Thymus (tissue), 11 donors: ENCODE measurements around the gene ESM1. TPM values are rescaled to one million over a fixed set of nuclear protein-coding genes. Genes with fewer than 3 reads are reported as not detected.

Experiments
- DNase-seq, 9 donors: peaks; one replicate each; pipeline ENCODE4 v3.0.0-alpha.2; 2013; ENCODE audit warnings: low spot score in 9 of 9, low read depth in 6 of 9, missing footprints in 1 of 9
- H3K27ac ChIP-seq, 2 donors: one replicate each; pipeline ENCODE4 v1.5.1; 2013; ENCODE audit warnings: control low read depth in 1 of 2, low read depth in 1 of 2, low read length in 1 of 2, mild to moderate bottlenecking in 1 of 2, moderate library complexity in 1 of 2
- H3K27me3 ChIP-seq, 2 donors: one replicate each; pipeline ENCODE4 v1.5.1; 2013; ENCODE audit warnings: low read length in 1 of 2; ENCODE audit not compliant: control insufficient read depth in 2 of 2, insufficient read depth in 1 of 2
- H3K36me3 ChIP-seq, 2 donors: one replicate each; pipeline ENCODE4 v1.5.1; 2013; ENCODE audit warnings: low read length in 1 of 2, mild to moderate bottlenecking in 1 of 2, moderate library complexity in 1 of 2; ENCODE audit not compliant: control insufficient read depth in 2 of 2, insufficient read depth in 2 of 2
- H3K4me1 ChIP-seq, 2 donors: one replicate each; pipeline ENCODE4 v1.5.1; 2013; ENCODE audit warnings: low read length in 2 of 2; ENCODE audit not compliant: control insufficient read depth in 2 of 2, insufficient read depth in 2 of 2
- H3K4me3 ChIP-seq, 2 donors: one replicate each; pipeline ENCODE4 v1.5.1; 2013; ENCODE audit warnings: low read length in 2 of 2, control low read depth in 1 of 2, mild to moderate bottlenecking in 1 of 2
- H3K9me3 ChIP-seq, 2 donors: one replicate each; pipeline ENCODE4 v1.5.1; 2013; ENCODE audit warnings: low read length in 1 of 2, mild to moderate bottlenecking in 1 of 2; ENCODE audit not compliant: control insufficient read depth in 2 of 2, insufficient read depth in 1 of 2
- WGBS: extraction: QIAGEN DNeasy Blood & Tissue Kit; methylation state at CpG from one replicate; pipeline ENCODE4 v1.1.7; 2013; 5-methylcytosine and 5-hydroxymethylcytosine counted together
- polyA plus RNA-seq: library from polyadenylated mRNA; stranded (reverse); fragments of 200-250 nt; gene quantifications from one replicate; pipeline ENCODE4 v1.2.3, GENCODE V29; 2013
- total RNA-seq: library from RNA; stranded (reverse); fragments of 120-200 nt; gene quantifications from one replicate; pipeline ENCODE4 v1.2.4, GENCODE V29; 2013
- donor health status: healthy.

The ESM1 gene
- total and polyA plus RNA-seq, 2 donors, result 0.38 to 0.62 TPM

GRCh38 chr5:54965806-54966205 lies 19.6 kb downstream of the ESM1 start:
- Histone ChIP-seq H3K36me3 (no peaks in the 10 kb centered on the region), H3K9me3 (no peaks in the 10 kb centered on the region), H3K27me3 (no peaks in the 10 kb centered on the region), H3K27ac (no peak overlapping the region), H3K4me3 (no peak overlapping the region), H3K4me1 (no peaks in the 10 kb centered on the region)
- 88% methylated on average over 3 of the region's 3 CpGs for WGBS
- DNase-seq, result no peak

- DNase-seq, result no peak
- no peak overlapping the region for H3K4me3 ChIP-seq
- H3K27me3 ChIP-seq, result no peaks in the 10 kb centered on the region
- H3K36me3 ChIP-seq, result no peaks in the 10 kb centered on the region
- no peaks in the 10 kb centered on the region for H3K4me1 ChIP-seq
- no peak overlapping the region for H3K27ac ChIP-seq
- H3K9me3 ChIP-seq, result no peaks in the 10 kb centered on the region
Observed at GRCh38 chr5:54964405-54964804, 21.0 kb downstream of the ESM1 start.

DNA sequence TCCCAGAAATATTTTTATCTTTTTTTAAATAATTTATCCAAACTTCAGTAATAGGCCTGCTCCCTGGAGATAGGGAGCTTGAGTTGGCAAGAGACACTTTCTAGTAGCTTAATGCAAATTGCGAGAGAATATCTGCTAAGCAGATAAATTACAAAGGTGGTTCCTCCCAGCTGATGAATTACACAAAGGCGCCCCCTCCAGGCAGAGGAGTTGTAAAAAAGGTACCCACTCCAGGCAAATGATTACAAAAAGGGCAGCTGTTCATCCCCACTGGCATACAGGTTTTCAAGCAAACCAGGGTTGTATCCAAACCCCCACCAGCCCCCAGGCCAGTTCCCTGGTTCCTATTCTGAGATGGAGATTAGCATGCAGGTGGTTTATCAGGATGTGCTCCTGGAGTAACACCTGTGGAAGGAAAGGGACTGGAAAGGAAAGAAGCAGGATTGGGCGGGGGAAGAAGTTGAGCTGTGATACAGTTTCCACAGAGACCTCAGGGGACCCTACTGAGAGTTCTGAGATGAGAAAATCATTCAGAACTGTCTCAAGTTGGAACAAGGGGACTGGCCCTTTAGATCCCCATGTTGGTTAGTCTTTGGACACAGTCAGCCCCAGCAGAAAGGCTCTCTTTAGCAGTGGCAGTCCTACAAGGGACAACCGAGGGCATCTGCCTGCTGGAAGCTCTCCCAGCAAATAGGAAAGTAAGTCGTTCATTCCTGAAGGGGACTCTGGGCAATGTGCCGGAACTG lies 25.5 kb downstream of the ESM1 start:
- Histone ChIP-seq H3K9me3 (no peaks in the 10 kb centered on the region), H3K4me3 (no peak overlapping the region), H3K27ac (no peak overlapping the region), H3K4me1 (no peaks in the 10 kb centered on the region), H3K36me3 (no peaks in the 10 kb centered on the region), H3K27me3 (no peaks in the 10 kb centered on the region)
- peak in 2 of 9 donors; percentile 20 to 48 for DNase-seq
- 91% methylated on average over 6 of the region's 6 CpGs for WGBS

GRCh38 chr5:54956922-54957321 lies 28.5 kb downstream of the ESM1 start:
- no peaks in the 10 kb centered on the region for H3K27me3 ChIP-seq
- H3K4me3 ChIP-seq, result no peak overlapping the region
- H3K9me3 ChIP-seq, result no peaks in the 10 kb centered on the region
- H3K36me3 ChIP-seq, result no peaks in the 10 kb centered on the region
- H3K4me1 ChIP-seq, result no peaks in the 10 kb centered on the region
- DNase-seq, result no peak
- H3K27ac ChIP-seq, result no peak overlapping the region

GRCh38 chr5:54947187-54947586 lies 38.2 kb downstream of the ESM1 start:
- no peaks in the 10 kb centered on the region for H3K9me3 ChIP-seq
- 94% methylated on average over 1 of the region's 1 CpG for WGBS
- H3K4me3 ChIP-seq, result no peak overlapping the region
- H3K27ac ChIP-seq, result no peak overlapping the region
- H3K4me1 ChIP-seq, result no peaks in the 10 kb centered on the region
- no peaks in the 10 kb centered on the region for H3K27me3 ChIP-seq
- no peaks in the 10 kb centered on the region for H3K36me3 ChIP-seq
- no peak for DNase-seq

DNA sequence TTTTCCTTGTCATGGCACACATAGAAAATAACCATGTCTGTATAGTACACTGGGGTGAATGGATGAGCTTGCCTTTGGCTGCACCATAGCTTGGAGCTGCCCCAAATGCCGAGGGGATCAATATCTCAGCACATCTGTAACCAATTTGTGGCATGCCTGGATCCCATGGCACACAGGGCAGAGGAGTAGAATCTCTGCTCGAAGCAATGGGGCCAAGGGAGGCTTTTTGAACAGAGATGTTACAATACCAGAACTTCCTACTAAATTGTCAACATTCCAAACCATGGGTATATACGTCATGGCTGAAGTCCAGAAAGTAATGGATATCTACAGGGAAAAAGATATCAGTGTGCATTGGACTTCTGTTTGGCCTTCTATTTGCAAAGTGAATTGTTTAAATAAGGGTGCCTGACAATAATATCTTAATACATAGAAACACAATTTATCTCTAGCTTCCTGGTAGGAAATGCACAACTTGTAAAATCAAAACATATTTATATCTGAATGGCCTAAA lies 39.0 kb downstream of the ESM1 start:
- Histone ChIP-seq H3K36me3 (no peaks in the 10 kb centered on the region), H3K9me3 (no peaks in the 10 kb centered on the region), H3K27me3 (no peaks in the 10 kb centered on the region), H3K4me3 (no peak overlapping the region), H3K27ac (no peak overlapping the region), H3K4me1 (no peaks in the 10 kb centered on the region)
- WGBS, result 92% methylated on average over 3 of the region's 3 CpGs
- DNase-seq, result no peak

- 82% methylated on average over 7 of the region's 7 CpGs for WGBS
- Histone ChIP-seq H3K36me3 (no peaks in the 10 kb centered on the region), H3K4me3 (no peak overlapping the region), H3K4me1 (no peaks in the 10 kb centered on the region), H3K27me3 (no peaks in the 10 kb centered on the region), H3K27ac (no peak overlapping the region), H3K9me3 (no peaks in the 10 kb centered on the region)
- DNase-seq, result peak in 8 of 9 donors; percentile 3 to 49 (median 8)
Observed at GRCh38 chr5:54944364-54944763, 41.0 kb downstream of the ESM1 start.

GRCh38 chr5:54942064-54942778 lies 43.2 kb downstream of the ESM1 start:
- Histone ChIP-seq H3K36me3 (no peaks in the 10 kb centered on the region), H3K4me1 (no peaks in the 10 kb centered on the region), H3K27me3 (no peaks in the 10 kb centered on the region), H3K27ac (no peak overlapping the region), H3K9me3 (no peaks in the 10 kb centered on the region), H3K4me3 (no peak overlapping the region)
- no peak for DNase-seq
- WGBS, result 94% methylated on average over 9 of the region's 9 CpGs

DNA sequence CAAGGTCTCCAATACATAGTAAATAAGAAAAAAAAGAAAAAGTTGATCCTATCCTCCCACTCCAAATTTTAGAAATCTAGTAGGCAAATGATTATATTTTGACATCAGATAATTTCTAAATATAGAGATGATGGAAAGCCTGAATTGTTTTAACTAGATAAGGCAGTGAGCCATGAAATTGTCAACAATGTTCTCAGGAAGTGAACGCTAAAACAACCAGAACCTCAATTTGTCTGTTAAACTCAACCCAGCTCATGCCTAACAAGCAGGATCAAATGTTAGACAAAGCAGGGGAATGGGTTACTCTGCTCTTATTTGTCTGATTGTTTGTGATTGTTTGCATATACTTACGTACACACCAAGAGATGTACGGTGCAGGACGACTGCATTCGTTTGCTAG lies 49.2 kb downstream of the ESM1 start:
- H3K4me1 ChIP-seq, result no peaks in the 10 kb centered on the region
- no peaks in the 10 kb centered on the region for H3K27me3 ChIP-seq
- 87% methylated on average over 5 of the region's 5 CpGs for WGBS
- no peak overlapping the region for H3K4me3 ChIP-seq
- DNase-seq, result no peak
- H3K9me3 ChIP-seq, result no peaks in the 10 kb centered on the region
- no peaks in the 10 kb centered on the region for H3K36me3 ChIP-seq
- H3K27ac ChIP-seq, result no peak overlapping the region
